Mesothelial cell of epicardium (in vitro differentiated cells): ENCODE results near the gene LAMA2. TPM values are rescaled to one million over a fixed set of nuclear protein-coding genes. Genes with fewer than 3 reads are reported as not detected.
"Not testable (repeated sequence)": the region's sequence is repeated elsewhere in the genome, so short reads cannot be mapped to it uniquely, and the experiment has no call there.

Source experiments
- DNase-seq, 2 experiments: peaks; one replicate each; pipeline ENCODE4 v3.0.0; 2021; ENCODE audit warnings: low spot score in 2 of 2; ENCODE audit not compliant: unreplicated experiment in 2 of 2
- H3K27ac Mint-ChIP-seq: 2 replicates; pipeline ENCODE4 v1.8.0; 2021; ENCODE audit warnings: mixed read lengths
- H3K27me3 Mint-ChIP-seq: 2 replicates; pipeline ENCODE4 v1.8.0; 2021; ENCODE audit warnings: low read depth, mixed read lengths
- H3K36me3 Mint-ChIP-seq: 2 replicates; pipeline ENCODE4 v1.8.0; 2021; ENCODE audit warnings: mixed read lengths
- H3K4me1 Mint-ChIP-seq: 2 replicates; pipeline ENCODE4 v1.8.0; 2021; ENCODE audit warnings: mixed read lengths
- H3K4me3 Mint-ChIP-seq: 2 replicates; pipeline ENCODE4 v1.8.0; 2021; ENCODE audit warnings: mild to moderate bottlenecking, moderate library complexity, mixed read lengths
- H3K9me3 Mint-ChIP-seq: 2 replicates; pipeline ENCODE4 v1.8.0; 2021; ENCODE audit warnings: mixed read lengths
- total RNA-seq: library from RNA; stranded (reverse); gene quantifications from 3 replicates; pipeline ENCODE4 v1.2.1, GENCODE V29; 2021
- TF ChIP-seq, protein P1 (sequence below): fragments of 200-600 bp; sonication (generic); IDR thresholded peaks from one replicate; pipeline ENCODE4 v1.5.0; 2021; ENCODE audit warnings: antibody characterized with exemption; ENCODE audit not compliant: unreplicated experiment

Gene LAMA2
- total RNA-seq, 1 donor from 2014 or later, result 63.2 TPM

DNA sequence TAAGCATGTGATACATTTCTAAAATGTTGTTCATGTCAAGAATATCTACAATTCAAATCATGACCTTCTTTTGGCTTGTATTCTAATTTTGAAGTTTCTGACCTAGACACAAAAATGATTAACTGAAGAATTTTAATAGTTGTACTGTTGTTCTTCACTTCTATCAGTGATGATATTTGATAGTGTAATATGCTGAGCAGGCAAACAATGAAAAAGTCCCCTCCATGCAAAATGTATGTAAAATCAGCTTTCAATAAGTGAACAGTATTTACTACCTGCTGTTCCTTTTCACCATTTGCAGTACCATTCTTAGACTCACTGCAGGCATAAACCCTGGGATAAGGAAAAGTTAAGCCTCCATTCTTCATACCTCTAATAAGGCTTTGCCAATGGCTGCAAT, 201.5 kb downstream of the LAMA2 start:
- Mint-ChIP-seq H3K36me3 (peaks cover 11% of the 10 kb centered on the region), H3K4me3 (no peak overlapping the region), H3K4me1 (no peaks in the 10 kb centered on the region), H3K27ac (no peak overlapping the region), H3K9me3 (peaks cover 13% of the 10 kb centered on the region), H3K27me3 (no peaks in the 10 kb centered on the region)
- DNase-seq, result no peak
- TF ChIP-seq, protein P1, sequence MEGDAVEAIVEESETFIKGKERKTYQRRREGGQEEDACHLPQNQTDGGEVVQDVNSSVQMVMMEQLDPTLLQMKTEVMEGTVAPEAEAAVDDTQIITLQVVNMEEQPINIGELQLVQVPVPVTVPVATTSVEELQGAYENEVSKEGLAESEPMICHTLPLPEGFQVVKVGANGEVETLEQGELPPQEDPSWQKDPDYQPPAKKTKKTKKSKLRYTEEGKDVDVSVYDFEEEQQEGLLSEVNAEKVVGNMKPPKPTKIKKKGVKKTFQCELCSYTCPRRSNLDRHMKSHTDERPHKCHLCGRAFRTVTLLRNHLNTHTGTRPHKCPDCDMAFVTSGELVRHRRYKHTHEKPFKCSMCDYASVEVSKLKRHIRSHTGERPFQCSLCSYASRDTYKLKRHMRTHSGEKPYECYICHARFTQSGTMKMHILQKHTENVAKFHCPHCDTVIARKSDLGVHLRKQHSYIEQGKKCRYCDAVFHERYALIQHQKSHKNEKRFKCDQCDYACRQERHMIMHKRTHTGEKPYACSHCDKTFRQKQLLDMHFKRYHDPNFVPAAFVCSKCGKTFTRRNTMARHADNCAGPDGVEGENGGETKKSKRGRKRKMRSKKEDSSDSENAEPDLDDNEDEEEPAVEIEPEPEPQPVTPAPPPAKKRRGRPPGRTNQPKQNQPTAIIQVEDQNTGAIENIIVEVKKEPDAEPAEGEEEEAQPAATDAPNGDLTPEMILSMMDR, result no peak

DNA sequence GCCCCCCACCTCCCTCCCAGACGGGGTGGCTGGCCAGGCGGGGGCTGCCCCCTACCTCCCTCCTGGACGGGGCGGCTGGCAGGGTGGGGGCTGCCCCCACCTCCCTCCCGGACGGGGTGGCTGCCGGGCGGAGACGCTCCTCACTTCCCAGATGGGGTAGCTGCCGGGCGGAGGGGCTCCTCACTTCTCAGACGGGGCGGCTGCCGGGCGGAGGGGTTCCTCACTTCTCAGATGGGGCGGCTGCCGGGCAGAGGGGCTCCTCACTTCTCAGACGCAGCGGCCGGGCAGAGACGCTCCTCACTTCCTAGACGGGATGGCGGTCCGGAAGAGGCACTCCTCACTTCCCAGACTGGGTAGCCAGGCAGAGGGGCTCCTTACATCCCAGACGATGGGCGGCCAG, 205.5 kb downstream of the LAMA2 start:
- DNase-seq, H3K4me3 Mint-ChIP-seq, H3K27ac Mint-ChIP-seq, H3K36me3 Mint-ChIP-seq, H3K27me3 Mint-ChIP-seq, H3K4me1 Mint-ChIP-seq, H3K9me3 Mint-ChIP-seq: not testable (repeated sequence)

DNA sequence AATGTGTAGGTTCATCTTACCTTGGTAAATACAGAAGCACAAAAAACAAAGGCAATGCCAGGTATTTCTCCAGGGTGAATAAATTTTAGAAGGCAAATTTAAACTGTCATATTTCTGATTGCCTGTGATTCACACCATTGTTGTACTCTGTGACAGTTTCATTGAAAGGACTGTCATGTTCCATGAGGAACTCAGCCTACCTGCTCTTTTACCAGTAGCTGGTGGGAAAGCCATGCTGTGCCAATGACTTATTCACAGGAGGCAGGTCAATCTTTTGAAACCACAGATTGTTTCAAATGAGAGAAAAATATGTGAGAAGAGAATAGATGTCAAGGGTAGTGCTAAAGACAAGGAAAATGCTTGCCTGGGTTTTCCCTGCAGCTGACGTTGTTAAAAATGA, 206.4 kb downstream of the LAMA2 start:
- Mint-ChIP-seq H3K4me3 (no peak overlapping the region), H3K27me3 (no peaks in the 10 kb centered on the region), H3K27ac (no peak overlapping the region), H3K9me3 (peaks cover 8% of the 10 kb centered on the region), H3K36me3 (peaks cover 9% of the 10 kb centered on the region), H3K4me1 (peaks cover 10% of the 10 kb centered on the region)
- TF ChIP-seq, protein P1, result no peak
- no peak for DNase-seq

DNA sequence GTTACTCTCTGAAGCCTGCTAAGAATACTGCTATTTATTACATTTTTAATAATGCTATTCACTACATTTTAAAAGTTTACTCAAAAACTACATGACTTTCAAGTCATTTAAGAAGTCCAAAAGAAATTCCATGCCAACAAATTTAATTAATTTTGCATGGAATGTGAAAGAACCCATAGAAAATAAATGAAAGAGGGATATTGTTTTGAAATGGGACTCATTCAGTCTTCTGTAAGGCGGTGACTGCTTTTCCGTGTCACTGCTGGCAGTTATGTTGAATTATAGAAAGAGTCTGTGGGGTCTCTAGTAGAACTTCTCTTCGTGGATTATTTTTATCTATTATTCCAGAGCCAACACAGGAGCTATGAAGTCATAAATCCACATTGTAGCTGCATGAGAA, 211.2 kb downstream of the LAMA2 start:
- Mint-ChIP-seq H3K36me3 (peaks cover 8% of the 10 kb centered on the region), H3K4me1 (peaks cover 17% of the 10 kb centered on the region), H3K4me3 (no peak overlapping the region), H3K9me3 (peaks cover 3% of the 10 kb centered on the region), H3K27ac (no peak overlapping the region), H3K27me3 (no peaks in the 10 kb centered on the region)
- DNase-seq, result no peak
- TF ChIP-seq, protein P1, result no peak

DNA sequence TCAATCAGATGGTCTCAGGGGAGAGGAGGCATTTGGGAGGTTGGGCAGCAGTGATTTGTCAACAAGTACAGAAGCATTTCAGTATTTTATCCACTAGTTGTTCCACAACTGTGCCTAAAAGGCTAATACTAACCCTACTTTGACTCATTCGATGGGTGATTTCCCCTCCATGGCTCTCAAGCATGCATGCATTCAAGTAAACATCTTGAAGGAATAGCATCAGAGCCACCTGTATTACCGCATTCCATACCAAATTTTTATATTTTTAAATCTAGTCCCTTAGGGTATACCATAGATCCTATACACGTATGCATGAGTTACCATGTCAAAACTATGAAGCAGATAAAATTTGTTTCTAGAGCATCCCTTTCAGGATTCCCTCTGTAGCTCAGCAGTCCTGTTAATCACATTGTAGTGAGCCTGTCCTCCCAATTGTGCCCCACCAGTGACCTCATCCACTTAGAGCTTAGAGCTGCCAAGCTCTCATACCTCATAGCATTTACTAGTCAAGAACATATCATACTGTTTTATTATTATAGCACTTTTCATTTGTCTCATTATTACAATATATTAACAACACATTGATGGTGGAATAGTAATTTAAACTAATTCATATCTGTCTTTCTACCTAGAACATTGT, 213.8 kb downstream of the LAMA2 start:
- TF ChIP-seq, protein P1, result no peak
- Mint-ChIP-seq H3K9me3 (no peaks in the 10 kb centered on the region), H3K27me3 (no peaks in the 10 kb centered on the region), H3K4me3 (no peak overlapping the region), H3K4me1 (peaks cover 17% of the 10 kb centered on the region), H3K27ac (no peak overlapping the region), H3K36me3 (peaks cover 5% of the 10 kb centered on the region)
- no peak for DNase-seq

DNA sequence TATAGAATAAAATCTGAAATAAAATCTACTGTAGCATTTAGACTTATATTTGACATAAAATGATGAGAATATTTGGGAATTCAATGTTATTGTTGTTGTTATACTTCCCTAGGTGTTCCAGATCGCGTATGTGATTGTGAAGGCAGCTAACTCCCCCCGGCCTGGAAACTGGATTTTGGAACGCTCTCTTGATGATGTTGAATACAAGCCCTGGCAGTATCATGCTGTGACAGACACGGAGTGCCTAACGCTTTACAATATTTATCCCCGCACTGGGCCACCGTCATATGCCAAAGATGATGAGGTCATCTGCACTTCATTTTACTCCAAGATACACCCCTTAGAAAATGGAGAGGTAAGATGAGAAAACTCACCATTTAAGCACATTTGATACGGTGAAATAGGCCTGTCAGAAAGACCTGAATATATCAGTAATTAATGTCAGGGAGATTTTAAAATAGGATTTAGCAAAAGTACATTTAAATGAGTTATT, 215.2 kb downstream of the LAMA2 start:
- DNase-seq, result no peak
- Mint-ChIP-seq H3K27me3 (no peaks in the 10 kb centered on the region), H3K4me1 (peaks cover 17% of the 10 kb centered on the region), H3K36me3 (peaks cover 5% of the 10 kb centered on the region), H3K27ac (no peak overlapping the region), H3K9me3 (no peaks in the 10 kb centered on the region), H3K4me3 (no peak overlapping the region)
- TF ChIP-seq, protein P1, result no peak
